Rectal smooth muscle tissue (tissue), 1 donor: Measurements from ENCODE around the gene STARD13.
A peak's percentile ranks its signal among the peaks of the same experiment; 100 is the strongest.
"Not testable (repeated sequence)": the region's sequence is repeated elsewhere in the genome, so short reads cannot be mapped to it uniquely, and the experiment has no call there.

Source experiments
- H3K27ac ChIP-seq: one replicate; pipeline ENCODE4 v1.7.0; 2013; ENCODE audit warnings: low read depth, low read length, inconsistent platforms
- H3K27me3 ChIP-seq: one replicate; pipeline ENCODE4 v1.7.0; 2013; ENCODE audit warnings: low read length; ENCODE audit not compliant: control insufficient read depth, insufficient read depth
- H3K36me3 ChIP-seq: one replicate; pipeline ENCODE4 v1.7.0; 2013; ENCODE audit warnings: low read length; ENCODE audit not compliant: control insufficient read depth, insufficient read depth
- H3K4me1 ChIP-seq: one replicate; pipeline ENCODE4 v1.7.0; 2013; ENCODE audit warnings: low read length; ENCODE audit not compliant: control insufficient read depth, insufficient read depth
- H3K4me3 ChIP-seq: one replicate; pipeline ENCODE4 v1.7.0; 2013; ENCODE audit warnings: low read length
- H3K9ac ChIP-seq: one replicate; pipeline ENCODE4 v1.7.0; 2013; ENCODE audit warnings: low read length

Gene STARD13

DNA sequence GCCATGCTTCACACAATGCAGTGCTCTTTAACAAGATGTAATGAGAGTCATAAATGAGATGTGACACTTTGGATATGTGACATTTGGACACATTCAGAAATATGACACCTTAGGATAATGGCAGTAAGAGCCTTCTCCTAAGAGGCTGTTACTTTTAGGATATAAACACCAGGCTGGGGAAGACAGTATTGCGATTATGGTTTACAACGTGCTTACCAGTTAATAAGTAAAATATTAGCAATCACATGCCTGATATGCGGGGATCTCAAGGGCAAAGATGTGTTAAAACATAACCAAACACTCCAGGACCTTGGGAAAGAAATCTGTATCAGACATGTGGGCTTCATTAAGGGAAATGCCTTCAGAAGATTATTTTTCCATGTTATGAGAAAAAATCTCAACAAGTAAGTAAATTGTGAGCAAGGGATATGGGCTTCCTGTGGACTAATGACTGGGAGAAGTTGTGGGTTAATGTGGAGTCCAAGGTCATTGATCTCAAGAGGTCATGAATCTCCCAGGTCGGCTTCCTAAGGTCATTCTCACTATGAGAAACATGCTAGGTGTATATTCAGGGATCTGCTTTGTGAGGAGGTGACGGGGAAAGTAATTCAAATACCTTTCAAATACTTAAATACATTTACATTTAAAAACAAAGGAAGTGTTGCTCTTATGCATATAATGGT, 105.3 kb downstream of the STARD13 start:
- Histone ChIP-seq H3K9ac (no peak overlapping the region), H3K36me3 (no peaks in the 10 kb centered on the region), H3K27ac (no peak overlapping the region), H3K27me3 (no peaks in the 10 kb centered on the region), H3K4me3 (no peak overlapping the region), H3K4me1 (peaks cover 52% of the 10 kb centered on the region)

DNA sequence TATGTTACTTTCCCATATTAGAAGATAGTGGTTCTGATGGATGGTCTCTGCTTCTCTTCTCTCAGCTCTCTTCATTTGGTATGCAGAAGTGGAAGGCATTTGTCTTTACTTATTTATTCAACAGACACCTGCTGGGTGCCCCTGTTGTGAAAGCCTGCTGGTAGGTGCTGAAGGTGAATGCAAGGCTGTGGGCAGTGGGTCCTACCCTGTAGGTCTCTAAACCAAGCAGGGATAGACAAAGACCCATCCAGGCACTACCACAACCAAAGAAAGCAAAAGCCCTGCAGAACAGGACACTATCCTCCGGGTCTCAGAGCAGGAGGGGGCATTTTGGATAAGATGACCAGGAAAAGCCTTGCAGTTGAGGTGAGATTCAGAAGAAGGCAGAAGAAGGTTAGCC, 106.1 kb downstream of the STARD13 start:
- Histone ChIP-seq H3K4me3 (no peak overlapping the region), H3K4me1 (peaks cover 52% of the 10 kb centered on the region)

DNA sequence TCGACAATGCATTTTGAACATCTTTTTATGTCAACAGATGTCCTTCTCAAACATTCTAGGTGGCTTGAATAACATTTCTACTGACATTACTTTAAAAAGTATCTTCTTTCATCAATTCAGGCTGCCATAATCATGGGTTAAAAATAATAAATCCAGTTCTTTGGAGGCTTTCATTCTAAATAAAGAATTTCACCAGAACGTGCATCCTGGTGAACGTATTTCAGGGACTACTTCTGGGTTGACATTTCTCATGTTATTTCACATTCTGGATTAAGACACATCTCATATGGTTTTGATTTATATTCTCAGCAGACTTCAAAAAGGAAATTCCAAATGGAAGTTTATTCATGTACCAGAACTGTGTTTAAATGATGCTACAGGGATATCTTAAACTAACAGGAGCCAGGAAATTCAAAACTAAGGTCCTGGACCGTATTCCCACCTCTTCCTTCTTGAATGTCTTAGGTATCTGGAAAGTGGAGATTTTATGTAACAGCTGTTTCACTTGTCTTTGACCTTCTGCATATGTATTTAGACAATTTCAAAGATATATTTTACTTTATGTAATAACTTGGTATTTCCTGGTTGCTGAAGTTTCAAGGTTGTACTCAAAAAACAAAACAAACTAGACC, 107.2 kb downstream of the STARD13 start:
- no peak overlapping the region for H3K27ac ChIP-seq
- H3K36me3 ChIP-seq: no peaks in the 10 kb centered on the region
- peaks cover 42% of the 10 kb centered on the region for H3K4me1 ChIP-seq
- H3K27me3 ChIP-seq: no peaks in the 10 kb centered on the region
- H3K4me3 ChIP-seq: no peak overlapping the region
- H3K9ac ChIP-seq: no peak overlapping the region

More for the DNA sequence above, 106.1 kb downstream of the STARD13 start:
- H3K36me3 ChIP-seq: no peaks in the 10 kb centered on the region
- H3K27ac ChIP-seq: no peak overlapping the region
- no peaks in the 10 kb centered on the region for H3K27me3 ChIP-seq
- H3K9ac ChIP-seq: no peak overlapping the region

DNA sequence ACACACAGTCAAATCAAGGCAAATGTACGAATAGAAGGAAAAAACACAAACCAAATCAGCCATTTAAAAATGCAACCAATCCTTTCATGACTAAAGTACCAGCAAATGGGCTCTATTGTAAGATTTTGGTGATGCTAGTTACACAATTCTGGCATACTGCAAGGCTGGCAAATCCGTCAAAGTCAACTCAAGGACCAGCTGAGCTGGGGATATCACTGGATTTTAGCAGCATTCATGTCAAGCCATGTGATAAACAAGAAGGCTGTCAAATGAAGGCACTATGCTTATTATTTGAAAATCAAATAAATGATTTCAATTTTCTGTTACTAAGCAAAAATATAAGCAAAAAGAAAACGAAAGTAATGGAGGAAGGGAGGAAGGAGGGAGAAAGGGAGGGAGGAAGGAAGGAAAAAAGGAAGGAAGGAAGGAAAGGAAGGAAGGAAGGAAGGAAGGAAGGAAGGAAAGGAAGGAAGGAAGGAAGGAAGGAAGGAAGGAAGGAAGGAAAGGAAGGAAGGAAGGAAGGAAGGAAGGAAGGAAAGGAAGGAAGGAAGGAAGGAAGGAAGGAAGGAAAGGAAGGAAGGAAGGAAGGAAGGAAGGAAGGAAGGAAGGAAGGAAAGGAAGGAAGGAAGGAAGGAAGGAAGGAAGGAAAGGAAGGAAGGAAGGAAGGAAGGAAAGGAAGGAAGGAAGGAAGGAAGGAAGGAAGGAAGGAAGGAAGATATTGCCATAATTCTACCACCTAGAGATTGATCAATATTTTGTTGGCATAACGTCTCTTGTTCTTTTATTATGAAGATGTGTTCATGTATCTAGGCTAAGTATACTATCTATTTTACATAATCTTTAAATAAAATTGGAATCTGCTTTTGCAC, 108.0 kb downstream of the STARD13 start:
- not testable (repeated sequence) for H3K27ac ChIP-seq, H3K9ac ChIP-seq, H3K4me3 ChIP-seq, H3K36me3 ChIP-seq, H3K27me3 ChIP-seq
- peaks cover 35% of the 10 kb centered on the region for H3K4me1 ChIP-seq

DNA sequence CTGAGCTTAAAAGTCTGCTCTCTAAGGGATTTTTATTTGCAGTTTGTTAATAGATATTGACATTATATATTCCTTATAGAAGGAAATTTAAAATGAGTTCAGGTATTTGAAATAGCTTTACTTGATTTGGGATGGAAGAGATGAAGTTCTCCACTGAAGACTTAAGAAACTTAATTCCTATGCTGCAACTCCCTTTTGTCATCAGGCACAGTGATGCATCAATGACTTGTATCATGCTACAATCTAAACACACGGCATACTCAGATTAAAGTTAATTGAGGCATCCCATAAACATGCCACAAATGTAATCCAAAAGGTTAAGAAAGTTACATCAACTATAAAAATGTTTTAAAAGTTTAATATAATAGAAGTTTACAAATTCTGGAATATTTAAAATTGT, 109.0 kb downstream of the STARD13 start:
- no peaks in the 10 kb centered on the region for H3K36me3 ChIP-seq
- H3K27me3 ChIP-seq: no peaks in the 10 kb centered on the region
- no peak overlapping the region for H3K4me3 ChIP-seq
- no peak overlapping the region for H3K9ac ChIP-seq
- peaks cover 30% of the 10 kb centered on the region for H3K4me1 ChIP-seq
- no peak overlapping the region for H3K27ac ChIP-seq

DNA sequence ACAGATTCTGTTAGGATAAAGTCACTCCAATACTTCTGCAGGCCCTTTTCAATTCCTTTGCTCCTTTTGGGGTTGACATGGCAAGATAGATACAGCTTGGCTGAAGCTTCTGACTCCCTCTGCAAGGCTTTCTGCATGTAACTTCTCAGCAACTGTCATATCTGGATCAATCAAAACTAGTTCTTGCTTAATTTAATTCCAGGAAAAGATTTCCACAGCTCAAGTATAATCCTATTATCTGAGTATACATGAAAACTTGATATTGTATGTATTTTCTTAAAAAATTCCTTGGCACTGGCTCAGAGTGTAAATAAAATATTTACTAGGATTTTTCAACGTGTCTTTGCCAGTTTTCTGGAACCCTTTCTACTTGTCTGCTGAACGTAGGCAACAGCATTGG, 109.6 kb downstream of the STARD13 start:
- no peak overlapping the region for H3K9ac ChIP-seq
- no peak overlapping the region for H3K4me3 ChIP-seq
- no peak overlapping the region for H3K27ac ChIP-seq
- no peaks in the 10 kb centered on the region for H3K27me3 ChIP-seq
- H3K36me3 ChIP-seq: no peaks in the 10 kb centered on the region
- peaks cover 29% of the 10 kb centered on the region for H3K4me1 ChIP-seq

DNA sequence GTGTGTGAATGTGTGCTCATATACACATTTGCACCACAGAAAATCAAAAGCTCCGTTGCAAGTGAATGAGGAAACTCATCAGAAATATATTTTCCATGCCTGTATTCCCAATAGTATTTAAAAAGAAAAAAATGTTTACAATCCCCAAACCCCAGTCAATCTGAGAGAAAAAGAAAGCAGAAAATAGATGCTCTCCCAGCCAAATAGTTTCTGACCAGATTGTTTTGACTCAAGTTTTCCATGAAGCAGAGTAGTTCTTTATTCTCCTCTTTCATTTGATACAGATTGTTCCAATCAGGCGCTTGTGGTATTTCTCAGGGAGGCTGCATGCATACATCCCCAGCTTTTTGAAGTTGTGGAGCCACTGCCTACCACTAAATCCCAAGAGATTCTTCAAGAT, 110.6 kb downstream of the STARD13 start:
- no peak overlapping the region for H3K4me3 ChIP-seq
- H3K9ac ChIP-seq: no peak overlapping the region
- peaks cover 29% of the 10 kb centered on the region for H3K4me1 ChIP-seq
- H3K27me3 ChIP-seq: no peaks in the 10 kb centered on the region
- no peaks in the 10 kb centered on the region for H3K36me3 ChIP-seq
- H3K27ac ChIP-seq: no peak overlapping the region

DNA sequence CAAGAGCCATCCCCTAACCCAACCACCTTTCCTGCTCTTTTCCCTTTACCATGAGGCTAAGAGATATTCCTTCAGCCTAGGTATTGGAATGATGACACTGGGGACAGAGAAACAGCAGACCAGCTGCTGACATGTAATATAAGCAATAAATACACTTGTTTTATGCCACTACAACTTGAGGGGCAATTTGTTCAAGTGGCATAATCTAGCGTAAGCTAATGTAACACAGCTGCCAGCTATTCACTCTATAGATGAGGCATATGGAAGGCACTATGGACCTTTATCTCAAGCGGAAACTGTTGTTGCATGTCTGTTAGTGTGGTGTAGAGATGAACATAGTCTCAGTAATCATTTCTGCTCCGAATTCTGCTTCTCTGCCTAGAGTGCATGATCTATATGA, 111.1 kb downstream of the STARD13 start:
- peaks cover 29% of the 10 kb centered on the region for H3K4me1 ChIP-seq
- no peak overlapping the region for H3K9ac ChIP-seq
- no peaks in the 10 kb centered on the region for H3K27me3 ChIP-seq
- no peak overlapping the region for H3K27ac ChIP-seq
- H3K36me3 ChIP-seq: no peaks in the 10 kb centered on the region
- no peak overlapping the region for H3K4me3 ChIP-seq

DNA sequence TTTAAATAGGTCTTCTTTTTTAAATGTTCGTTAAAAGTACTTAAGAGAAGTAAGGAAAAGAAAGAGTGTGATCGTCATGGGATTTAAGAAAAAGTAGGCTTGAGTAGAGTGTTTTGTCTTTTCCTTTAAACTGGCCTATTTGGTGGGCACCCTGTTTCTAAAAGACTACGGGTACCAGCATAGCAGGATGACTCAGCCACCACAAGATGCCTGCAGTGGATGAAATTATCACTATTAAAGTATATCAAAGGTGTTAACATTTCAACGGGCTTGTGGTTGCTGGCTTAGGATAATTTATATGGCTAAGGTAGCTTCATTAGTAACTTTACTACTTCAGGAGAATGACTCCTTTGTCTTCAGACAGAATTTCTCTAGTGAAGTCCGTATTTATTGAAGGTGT, 112.6 kb downstream of the STARD13 start:
- Histone ChIP-seq H3K27me3 (no peaks in the 10 kb centered on the region), H3K4me1 (peaks cover 32% of the 10 kb centered on the region), H3K4me3 (no peak overlapping the region), H3K27ac (peak overlapping the region; percentile 41), H3K36me3 (no peaks in the 10 kb centered on the region), H3K9ac (no peak overlapping the region)

DNA sequence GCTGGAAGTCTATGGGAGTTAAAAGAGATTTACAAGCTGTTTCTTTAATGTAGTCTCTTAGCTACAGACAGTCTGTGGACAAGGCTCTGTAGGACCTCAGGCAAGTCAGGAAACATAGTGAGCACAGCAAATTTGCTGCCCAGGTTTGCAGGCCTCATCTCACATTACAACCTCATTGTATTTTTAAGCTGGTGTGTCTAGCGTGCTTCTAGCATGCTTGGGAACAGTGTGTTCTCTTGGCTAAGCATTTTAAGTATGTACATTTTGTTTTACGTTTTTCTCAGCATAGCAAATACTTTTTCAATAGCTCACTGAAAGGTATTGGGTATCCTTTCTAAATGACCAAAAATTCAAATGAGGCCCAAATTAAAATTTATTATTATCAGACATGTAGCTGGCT, 113.2 kb downstream of the STARD13 start:
- no peak overlapping the region for H3K9ac ChIP-seq
- H3K27ac ChIP-seq: peak overlapping the region; percentile 41
- H3K4me1 ChIP-seq: peaks cover 30% of the 10 kb centered on the region

DNA sequence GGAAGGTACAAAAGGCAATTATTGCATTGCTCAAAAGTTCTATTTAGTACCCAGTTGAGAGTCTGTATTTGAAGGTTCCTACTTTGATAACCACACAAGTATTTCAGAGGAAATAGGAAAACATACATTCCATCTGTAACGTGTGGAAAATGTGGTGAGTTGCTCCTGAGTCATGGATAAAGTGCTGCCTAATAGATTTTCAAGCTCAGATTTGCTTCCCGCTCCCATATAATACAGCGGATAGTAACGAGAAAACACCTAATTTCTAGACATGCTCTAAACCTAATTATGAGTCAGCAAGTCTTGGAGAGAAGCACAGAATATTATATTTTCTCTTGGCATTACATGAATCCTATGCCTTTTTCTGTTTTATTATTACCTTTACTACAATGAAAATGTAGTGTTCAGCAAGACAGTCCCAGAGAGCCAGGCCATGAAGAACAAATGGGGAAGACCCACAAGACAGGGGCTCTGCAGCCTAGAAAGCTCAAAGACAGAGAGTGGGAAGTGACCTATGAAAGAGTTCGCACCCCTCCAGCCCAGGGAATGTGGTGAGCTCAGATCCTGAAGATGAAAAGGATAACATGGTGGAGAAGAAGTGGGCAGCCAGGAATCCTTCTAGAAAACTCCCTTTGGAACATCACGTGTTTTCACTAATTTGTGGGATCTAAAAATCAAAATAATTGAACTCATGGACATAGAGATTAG, 116.1 kb downstream of the STARD13 start:
- no peak overlapping the region for H3K27ac ChIP-seq
- H3K4me3 ChIP-seq: no peak overlapping the region
- no peak overlapping the region for H3K9ac ChIP-seq
- peaks cover 10% of the 10 kb centered on the region for H3K4me1 ChIP-seq
- H3K27me3 ChIP-seq: no peaks in the 10 kb centered on the region
- H3K36me3 ChIP-seq: peaks cover 5% of the 10 kb centered on the region

More for the DNA sequence above, 113.2 kb downstream of the STARD13 start:
- Histone ChIP-seq H3K36me3 (no peaks in the 10 kb centered on the region), H3K4me3 (no peak overlapping the region), H3K27me3 (no peaks in the 10 kb centered on the region)

DNA sequence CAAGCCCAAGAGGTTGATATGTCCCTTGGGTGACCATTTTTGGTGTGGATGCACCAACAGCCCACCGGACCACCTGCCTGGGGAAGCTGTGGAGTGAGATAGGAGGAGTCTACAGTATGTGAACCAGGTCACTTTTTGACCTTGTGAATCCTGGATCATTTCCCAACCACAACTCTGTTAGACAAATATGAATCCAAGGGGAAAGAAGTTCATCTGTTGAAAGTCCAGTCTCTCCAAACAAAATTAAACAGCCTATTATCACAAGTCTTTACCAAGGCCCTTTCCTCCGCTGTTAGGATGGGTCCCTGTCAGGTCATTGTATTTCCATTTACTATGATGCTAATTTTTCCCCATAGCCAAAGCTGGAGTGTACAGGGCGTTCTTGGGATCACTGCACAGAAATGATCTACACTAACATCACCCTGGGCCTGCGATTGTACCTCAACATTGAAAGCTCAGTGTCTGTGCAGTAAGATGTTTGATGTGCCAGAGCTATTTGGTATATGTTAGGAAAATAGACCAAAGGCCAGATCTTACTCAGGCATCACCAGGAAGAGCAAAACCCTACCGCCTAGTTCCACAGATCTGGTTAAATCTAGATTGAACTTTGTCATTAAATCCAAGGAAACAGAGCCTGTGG, 117.1 kb downstream of the STARD13 start:
- H3K4me1 ChIP-seq: peaks cover 10% of the 10 kb centered on the region
- no peak overlapping the region for H3K9ac ChIP-seq
- H3K27me3 ChIP-seq: no peaks in the 10 kb centered on the region
- H3K36me3 ChIP-seq: peaks cover 5% of the 10 kb centered on the region
- no peak overlapping the region for H3K4me3 ChIP-seq
- H3K27ac ChIP-seq: peak overlapping the region; percentile 3
